Stimulated activated CD8-positive, alpha-beta memory T cell treated with anti-CD3 and anti-CD28 coated beads, Interleukin-12 subunit alpha, Interleukin-12 subunit beta, amount 100 ng/mL, for 24 hours (primary cell): ENCODE results near the gene TLK1.
"Not testable (repeated sequence)": the region's sequence is repeated elsewhere in the genome, so short reads cannot be mapped to it uniquely, and the experiment has no call there.

ENCODE experiments used
- DNase-seq: peaks from one replicate; pipeline ENCODE4 v3.0.0-alpha.2; 2020; ENCODE audit errors: extremely low read depth

The TLK1 gene

DNA sequence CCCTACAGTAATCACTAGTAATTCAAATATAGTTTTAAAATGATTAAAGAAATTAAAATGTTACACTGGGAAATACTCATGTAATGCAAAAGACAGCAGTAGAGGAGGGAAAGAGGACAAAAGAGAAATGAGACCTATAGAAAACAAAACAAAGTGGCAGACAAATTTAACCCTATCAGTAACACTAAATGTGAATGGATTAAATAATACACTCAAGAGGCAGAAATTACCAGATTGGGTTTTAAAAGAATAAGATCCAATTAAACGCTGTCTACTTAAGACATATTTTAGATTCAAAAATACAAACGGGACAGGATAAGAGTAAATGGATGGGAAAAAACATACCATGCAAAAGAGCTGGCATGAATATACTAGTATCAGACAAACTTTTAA lies 17.0 kb downstream of the TLK1 start:
- no peak for DNase-seq

DNA sequence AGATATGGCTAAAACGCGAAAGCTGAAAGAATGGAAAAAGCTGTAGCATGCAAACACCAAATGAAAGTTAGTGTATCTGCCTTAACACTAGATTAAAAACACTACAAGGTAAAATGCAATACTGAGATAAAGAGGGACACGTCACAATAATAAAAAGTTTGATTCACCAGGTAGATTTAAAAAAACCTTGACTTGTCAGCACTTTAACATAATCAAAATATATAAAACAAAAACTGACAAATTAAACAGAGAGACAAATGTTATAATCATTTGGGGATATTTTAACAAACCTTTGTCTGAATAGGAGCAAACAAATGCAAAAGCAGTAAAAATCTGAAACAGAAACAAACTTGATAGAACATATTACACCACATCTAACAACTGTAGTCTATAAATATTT lies 18.3 kb downstream of the TLK1 start:
- no peak for DNase-seq

DNA sequence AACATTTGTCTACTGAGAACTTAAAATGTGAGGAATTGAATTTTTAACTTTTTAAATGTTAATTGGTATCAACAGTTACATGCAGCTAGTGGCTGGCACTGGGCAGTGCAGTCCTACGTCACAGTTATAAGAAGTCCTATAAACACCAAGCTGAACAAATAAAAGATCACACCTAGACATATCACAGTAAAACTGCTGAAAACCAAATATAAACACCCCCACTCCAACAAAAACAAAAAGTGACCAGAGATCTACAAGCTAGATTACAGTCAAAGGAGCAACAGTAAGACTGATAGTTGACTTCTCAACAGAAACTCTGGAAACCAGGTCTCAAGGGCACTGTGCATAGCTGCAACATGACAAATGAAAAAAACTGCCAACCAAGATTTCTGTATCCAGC lies 19.4 kb downstream of the TLK1 start:
- DNase-seq = no peak

DNA sequence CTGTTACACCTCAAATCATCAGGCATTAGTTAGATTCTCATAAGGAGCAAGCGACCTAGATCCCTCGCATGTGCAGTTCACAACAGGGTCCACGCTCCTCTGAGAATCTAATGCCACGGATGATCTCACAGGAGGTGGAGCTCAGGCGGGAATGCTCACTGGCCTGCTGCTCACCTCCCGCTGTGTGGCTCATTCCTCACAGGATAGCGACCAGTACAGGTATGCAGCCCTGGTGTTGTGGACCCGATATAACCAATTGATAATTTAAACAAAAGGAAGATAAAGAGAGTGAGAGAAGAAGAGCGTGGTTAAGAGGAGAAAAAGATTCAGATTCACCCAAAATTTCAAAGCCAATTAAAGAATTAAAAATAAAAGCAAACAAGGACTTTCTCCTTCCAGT lies 20.8 kb downstream of the TLK1 start:
- no peak for DNase-seq

DNA sequence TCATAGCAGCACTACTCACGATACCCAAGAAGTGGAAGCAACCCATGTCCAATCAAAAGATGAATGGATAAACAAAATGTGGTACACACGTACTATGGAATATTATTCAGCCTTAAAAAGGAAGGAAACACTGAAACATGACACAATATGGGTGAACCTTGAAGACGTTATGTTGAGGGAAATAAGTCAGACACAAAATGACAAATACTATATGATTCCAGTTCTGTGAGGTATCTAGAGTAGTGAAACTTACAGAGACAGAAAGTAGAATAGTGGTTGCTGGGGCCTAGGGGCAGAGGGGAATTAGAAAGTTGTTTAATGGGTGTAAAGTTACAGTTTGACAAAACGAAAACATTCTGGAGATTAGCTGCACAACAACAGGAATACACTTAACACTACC lies 24.7 kb downstream of the TLK1 start:
- DNase-seq = no peak

DNA sequence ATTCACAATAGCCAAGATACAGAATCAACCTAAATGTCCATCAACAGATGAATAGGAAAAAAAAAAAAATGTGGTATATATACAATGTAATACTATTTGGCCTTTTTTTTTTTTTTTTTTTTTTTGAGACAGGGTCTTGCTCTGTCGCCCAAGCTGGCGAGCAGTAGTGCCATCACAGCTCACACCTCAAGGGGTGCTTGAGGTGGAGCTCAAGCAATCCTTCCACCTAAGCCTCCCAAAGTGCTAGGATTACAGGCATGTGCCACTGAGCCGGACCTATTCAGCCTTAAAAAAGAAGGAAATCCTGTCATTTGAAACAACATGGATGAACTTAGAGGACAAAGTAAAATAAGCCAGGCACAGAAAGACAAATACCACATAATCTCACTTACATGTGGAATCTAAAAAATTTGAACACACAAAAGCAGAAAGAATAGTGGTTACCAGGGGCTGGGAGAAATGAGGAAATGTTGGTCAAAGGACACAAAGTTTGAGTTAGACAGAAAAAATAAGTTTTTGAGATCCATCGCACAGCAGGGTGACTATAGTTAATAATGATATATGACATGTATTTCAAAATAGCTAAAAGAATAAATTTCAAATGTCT lies 26.0 kb downstream of the TLK1 start:
- DNase-seq = no peak

DNA sequence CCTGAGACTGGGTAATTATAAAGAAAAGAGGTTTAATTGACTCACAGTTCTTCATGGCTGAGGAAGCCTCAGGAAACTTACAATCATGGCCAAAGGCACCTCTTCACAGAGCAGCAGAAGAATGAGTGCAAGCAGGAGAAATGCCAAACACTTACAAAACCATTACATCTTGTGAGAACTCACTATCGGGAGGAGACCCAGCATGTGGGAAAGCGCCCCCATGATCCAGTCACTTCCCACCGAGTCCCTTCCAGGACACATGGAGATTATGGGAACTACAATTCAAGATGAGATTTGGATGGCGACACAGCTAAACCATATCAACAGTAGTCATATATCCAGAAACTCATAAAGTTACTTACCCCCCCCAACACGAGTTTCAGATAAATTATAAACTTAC lies 28.6 kb downstream of the TLK1 start:
- DNase-seq = no peak

DNA sequence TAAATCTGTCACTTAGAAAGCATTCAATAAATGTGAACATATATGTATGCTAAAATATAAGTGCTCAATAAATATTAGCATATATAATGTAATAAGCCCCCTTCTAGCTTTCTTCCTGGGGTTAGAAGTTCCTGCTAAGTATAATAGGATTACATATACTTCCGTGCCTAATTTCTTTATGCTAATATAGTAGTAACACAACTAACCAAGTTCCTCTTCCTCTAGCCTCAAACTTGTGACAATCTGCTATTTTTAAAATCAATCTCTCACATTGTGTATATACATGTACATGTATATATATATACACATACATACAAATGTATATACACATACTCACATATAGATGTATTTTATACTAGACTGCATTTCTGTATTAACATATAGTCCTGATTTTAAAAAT lies 32.2 kb downstream of the TLK1 start:
- no peak for DNase-seq

DNA sequence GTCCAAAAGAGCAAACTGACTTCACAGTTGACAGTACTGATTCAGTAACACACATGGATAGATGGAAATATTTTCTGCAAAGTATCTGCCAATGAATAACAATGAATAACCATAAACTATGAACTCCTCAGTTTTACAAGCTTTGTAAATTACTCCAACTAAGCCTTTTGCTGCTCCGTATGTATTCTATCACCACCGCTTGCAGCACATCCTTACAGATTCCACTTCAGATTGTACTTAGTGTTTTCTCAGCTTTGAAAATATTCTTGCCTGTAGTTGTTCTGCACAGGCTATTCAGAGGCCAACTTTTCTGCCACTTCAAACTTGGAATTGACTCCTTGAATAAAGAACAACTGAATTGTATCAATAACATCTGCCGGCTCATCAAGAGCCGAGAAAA lies 36.2 kb downstream of the TLK1 start:
- no peak for DNase-seq

DNA sequence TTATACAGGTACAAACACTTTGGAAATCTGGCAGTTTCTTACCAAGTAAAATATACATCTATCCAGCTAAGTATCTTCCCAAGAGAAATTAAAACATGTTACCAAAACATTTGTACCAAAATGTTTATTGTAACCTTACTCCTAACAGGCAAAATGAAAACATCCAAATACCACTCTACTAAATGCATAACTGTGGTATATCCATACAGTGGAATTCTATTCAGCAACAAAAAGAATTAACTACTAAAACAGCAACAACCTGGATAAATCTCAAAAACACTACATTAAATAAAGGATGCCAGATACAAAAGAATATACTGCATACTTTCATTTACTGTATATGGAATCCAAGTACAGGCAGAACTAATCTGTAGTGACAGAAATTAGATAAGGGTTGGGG lies 51.1 kb downstream of the TLK1 start:
- no peak for DNase-seq

DNA sequence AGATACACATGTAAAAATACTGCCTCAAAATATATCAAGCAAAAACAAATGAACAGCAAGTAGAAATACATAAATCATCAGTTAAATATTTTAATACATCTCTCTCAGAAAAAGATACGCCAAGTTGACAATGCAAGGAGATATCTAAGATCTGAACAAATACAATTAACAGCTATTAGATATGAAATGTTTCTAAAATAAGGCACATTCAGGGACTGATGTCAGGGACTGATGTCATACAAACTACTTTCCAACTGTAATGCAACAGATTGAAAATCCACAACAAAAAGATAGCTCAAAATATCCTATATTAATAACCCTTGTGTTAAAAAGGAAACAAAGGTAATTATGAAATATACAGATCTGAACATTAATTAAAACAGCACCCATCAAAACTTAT lies 51.7 kb downstream of the TLK1 start:
- DNase-seq = no peak

DNA sequence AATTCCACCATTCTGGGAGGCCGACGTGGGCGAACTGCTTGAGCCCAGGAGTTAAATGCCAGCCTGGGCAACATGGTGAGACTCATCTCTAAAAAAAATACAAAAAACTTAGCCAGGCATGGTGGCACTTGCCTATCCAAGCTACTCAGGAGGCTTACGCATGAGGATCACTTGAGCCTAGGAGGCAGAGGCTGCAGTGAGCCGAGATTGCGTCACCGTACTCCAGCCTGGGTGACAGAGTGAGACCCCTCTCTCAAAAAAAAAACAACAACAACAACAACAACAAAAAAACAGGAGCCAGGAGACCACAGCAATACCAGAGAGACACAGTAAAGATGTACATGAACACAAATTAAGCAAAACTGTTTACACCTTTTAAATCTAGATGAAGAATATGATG lies 52.9 kb downstream of the TLK1 start:
- no peak for DNase-seq

DNA sequence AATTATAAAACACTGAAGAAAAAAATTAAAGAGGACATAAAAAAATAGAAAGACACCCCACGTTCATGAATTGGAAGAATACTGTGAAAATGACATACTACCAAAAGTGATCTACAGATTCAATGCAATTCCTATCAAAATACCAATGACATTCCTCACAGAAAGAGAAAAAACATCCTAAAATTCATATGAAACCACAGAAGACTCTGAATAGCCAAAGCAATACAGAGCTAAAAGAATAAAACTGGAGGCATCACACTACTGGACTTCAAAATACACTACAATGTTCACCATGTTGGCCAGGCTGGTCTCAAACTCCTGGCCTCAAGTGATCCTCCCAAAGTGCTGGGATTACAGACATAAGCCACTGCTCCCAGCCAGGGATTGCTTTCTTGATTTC lies 56.3 kb downstream of the TLK1 start:
- no peak for DNase-seq

DNA sequence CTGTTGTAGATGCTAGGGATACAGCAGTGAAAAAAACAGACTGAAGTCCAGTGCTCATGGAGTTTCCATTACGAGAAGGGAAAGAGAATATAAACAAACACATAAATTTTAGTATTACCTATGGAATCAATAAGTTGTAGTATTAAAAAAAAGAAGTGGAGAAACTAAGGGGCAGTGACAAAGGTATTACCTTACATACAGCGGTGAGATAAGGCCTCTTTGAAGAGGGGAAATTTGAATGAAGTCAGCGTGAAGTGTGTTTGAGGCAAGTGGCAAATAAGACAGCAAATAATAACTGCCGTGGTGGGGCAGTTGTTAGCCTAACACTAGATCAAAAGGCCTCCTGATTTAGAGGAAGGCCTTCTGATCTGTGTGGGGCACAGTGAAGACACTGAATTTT lies 57.9 kb downstream of the TLK1 start:
- DNase-seq = no peak

DNA sequence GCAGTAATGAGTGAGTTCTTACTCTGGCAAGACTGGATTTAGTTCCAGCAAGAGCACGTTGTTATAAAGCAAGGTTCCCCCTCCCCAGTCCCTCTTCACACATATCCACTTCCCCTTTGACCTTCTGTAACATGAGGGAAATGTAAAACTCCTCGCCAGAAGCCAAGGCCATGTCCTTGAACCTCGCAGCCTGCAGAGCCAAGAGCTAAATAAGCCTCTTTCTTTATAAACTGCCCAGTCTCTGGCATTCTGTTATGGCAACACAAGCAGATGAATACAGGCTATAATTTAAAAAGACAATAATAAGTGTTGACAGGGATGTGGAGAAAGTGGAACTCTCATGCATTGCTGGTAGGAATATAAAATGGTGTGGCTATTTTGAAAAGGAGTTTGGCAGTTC lies 60.3 kb downstream of the TLK1 start:
- DNase-seq = no peak

DNA sequence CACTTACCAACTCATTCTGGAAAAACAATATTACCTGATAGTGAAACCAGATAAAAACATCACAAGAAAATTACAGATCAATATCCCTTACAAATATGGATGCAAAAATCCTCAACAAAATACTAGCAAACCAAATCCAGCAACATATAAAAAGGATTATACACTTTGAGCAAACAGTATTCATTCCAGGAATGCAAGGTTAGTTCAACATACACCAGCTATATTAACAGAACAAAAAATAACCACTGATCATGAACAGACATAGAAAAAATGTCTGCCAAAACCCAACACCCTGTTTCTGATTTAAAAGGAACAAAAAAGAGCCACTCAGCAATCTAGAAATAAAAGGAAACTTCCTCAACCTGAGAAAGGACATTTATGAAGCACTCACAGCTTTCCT lies 62.1 kb downstream of the TLK1 start:
- no peak for DNase-seq

DNA sequence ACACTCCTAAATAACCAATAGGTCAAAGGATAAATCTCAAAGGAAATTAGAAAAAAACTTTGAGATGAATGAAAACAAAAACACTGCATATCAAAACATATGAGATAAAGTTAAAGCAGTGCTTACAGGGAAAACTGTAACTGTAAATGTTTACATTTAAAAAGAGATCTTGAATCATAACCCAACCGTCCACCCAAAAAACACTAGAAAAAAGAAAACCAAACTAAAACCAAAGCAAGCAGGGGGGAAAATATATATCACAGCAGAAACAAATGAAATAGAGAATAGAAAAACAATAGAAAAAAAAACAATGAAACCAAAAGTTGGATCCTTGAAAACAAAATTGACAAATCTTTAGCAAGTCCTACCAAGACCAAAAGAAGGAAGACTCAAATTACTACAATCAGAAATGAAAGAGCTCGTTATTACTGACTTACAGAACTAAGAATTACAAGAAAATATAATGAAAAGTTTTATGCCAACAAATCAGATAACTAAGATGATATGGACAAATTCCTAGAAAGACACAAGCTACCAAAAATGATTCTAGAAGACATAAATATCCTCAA lies 65.6 kb downstream of the TLK1 start:
- no peak for DNase-seq

DNA sequence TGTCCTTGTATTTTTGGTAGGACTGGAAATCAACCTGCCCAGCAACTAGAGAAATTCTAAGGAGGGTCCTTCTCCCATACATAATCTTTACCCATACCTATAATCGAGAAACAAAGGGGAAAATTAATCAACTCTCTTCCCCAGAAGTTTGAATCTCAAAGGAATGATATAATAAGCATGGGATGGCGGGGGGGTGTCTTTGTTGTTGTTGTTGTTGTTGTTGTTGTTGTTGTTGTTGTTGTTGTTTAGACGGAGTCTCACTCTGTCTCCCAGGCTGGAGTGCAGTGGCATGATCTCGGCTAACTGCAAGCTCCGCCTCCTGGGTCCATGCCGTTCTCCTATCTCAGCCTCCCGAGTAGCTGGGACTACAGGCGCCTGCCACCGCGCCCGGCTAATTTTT lies 69.2 kb downstream of the TLK1 start:
- not testable (repeated sequence) for DNase-seq

DNA sequence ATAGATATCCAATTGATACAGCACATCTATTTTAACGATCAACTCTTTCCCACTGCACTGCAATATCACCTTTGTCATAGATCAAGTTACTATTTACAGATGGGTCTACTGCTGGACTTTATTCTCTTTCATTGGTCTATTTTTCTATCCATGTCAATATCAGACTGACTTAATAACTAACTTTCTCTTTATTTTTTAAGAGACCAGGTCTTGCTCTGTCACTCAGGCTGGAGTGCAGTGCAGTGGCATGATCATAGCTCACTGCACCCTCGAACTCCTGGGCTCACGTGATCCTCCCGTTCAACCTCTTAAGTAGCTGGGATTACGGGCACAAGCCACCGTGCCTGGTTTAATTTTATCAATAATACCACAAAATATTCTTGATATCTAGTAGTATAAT lies 71.2 kb downstream of the TLK1 start:
- DNase-seq = no peak

DNA sequence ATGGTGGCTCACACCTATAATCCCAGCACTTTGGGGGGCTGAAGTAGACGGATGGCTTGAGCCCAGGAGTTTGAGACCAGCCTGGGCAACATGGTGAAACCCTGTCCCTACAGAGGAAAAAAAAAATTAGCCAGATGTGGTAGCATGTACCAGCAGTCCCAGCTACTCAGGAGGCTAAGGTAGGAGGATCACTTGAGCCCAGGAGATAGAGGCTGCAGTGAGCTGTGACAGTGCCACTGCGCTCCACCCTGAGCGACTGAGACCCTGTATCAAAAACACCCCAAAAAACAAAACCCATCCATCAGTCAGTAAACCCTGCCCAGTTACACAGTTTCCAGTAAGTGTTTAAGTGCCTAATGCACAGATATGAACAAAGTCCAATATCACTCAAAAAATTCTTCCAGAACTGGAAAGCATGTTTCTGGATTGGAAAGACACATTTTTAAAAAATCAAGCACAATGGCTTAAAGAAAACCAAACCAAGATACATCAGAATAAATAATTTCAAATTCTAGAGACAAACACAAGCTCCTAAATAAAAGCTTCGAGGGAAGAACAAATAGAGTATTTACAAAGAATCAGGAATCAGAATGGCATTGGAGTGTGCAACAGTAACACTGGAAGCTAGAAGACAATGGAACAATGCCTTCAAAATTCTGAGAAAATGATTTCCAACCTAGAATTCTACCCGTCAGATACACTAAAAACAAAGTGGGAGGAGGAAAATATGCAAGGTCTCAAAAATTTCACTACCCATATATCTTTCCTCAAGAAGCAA lies 72.4 kb downstream of the TLK1 start:
- no peak for DNase-seq

DNA sequence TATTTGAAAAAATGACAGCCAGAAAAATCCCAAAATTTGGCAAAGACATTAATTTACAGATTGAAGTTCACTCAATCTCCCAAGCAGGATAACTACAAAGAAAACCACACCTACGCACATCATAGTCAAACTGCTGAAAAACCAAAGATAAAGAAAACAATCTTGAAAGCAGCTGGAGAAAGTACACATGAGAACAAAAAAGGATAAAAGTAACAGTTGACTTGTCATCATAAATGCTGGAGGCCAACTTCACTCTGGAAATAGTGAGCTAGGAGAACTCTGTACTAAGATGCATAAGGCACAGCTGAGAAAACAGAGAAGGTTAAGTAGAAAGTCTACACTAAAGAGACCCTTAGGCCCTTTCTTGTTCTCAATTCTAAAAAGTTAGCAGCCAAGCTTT lies 73.1 kb downstream of the TLK1 start:
- DNase-seq = no peak

DNA sequence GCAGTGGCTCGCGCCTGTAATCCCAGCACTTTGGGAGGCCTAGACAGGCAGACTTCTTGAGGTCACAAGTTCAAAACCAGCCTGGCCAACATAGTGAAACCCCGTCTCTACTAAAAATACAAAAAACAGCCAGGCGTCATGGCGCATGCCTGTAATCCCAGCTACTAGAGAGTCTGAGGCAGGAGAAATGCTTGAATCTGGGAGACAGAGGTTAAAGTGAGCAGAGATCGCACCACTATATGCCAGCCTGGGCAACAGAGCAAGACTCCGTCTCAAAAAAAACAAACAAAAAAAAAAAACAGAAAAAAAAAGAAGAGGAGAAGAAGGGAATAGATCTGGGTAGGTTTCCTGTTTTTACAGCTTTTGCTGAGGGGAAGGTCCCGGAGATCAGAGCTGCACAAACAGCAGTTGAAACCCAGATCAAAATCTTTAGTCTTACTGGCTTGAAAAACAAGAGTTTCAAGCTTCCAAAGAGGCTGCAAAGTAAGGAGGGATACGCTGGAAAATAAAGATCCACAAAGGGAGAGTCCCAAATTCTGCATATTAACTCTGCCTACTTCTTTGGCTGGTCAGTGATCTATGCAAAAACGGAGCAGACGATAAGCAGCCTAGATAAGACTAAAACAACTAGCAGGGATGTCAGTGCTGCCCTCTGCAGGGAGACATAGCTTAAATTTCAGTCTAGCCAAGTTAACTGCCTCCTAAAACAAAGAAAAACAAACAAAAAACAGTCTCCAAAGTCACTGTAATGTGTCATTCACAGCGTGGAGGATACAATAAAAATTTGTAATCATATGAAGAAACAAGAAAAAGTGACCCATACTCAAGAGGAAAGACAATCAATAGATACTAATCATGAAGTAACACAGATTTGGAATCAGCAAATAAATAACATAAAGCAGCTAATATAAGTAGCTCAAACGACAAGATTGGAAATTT lies 74.1 kb downstream of the TLK1 start:
- DNase-seq = no peak

DNA sequence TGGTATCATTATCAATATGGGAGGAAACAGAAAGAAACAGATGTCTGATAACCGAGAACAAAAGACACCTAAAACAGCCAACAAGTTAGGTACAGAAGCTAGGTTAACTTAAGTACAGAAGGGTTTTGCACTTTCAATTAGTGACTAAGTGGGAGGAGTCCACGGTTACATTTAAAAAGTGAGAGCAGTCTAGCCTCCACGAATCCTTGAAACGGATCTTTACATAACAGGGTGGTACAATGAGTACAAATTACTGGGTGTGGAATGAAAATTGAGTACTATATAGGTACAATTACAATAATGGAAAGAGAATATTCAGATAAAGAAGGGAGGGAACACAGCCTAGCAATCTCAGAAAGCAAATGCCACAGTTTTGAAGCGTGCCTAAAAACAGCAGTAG lies 76.6 kb downstream of the TLK1 start:
- DNase-seq = no peak
